NT2/D1 (cell line): ENCODE measurements around the gene WBP1.

ENCODE experiments used
- DNase-seq: peaks from one replicate; pipeline ENCODE4 v3.0.0-alpha.2; 2011; ENCODE audit warnings: low read depth, low spot score
- H3K27me3 ChIP-seq: 2 replicates; pipeline ENCODE4 v1.6.0; 2011; ENCODE audit warnings: mild to moderate bottlenecking; ENCODE audit not compliant: insufficient read length, insufficient read depth
- H3K36me3 ChIP-seq: 2 replicates; pipeline ENCODE4 v1.6.1; 2011; ENCODE audit warnings: mild to moderate bottlenecking, low read length, mixed read lengths; ENCODE audit not compliant: insufficient read depth, insufficient read length
- H3K4me1 ChIP-seq: 2 replicates; pipeline ENCODE4 v1.5.1; 2011; ENCODE audit not compliant: insufficient read depth, insufficient read length
- H3K4me3 ChIP-seq: 2 replicates; pipeline ENCODE4 v1.5.1; 2011; ENCODE audit warnings: low read depth; ENCODE audit not compliant: insufficient read length
- H3K9ac ChIP-seq: 2 replicates; pipeline ENCODE4 v1.6.0; 2011; ENCODE audit warnings: low read depth; ENCODE audit not compliant: insufficient read length
- H3K9me3 ChIP-seq: 2 replicates; pipeline ENCODE4 v1.5.1; 2011; ENCODE audit warnings: mild to moderate bottlenecking, low read length; ENCODE audit not compliant: insufficient read depth
- SUZ12 ChIP-seq: IDR thresholded peaks from 2 replicates; pipeline ENCODE4 v1.6.1; 2011; ENCODE audit not compliant: insufficient read length, insufficient read depth; ENCODE audit errors: extremely low read depth
- YY1 ChIP-seq: IDR thresholded peaks from 2 replicates; pipeline ENCODE4 v1.6.1; 2011; ENCODE audit not compliant: insufficient read length, insufficient read depth
- ZNF274 ChIP-seq: IDR thresholded peaks from 2 replicates; pipeline ENCODE4 v1.6.1; 2011; ENCODE audit warnings: mild to moderate bottlenecking, low read depth, low read length

The WBP1 gene

GRCh38 chr2:74499940-74500577 lies 41.8 kb downstream of the WBP1 start:
- Histone ChIP-seq H3K27me3 (peaks cover 92% of the 10 kb centered on the region), H3K4me1 (peaks cover 23% of the 10 kb centered on the region), H3K9me3 (no peaks in the 10 kb centered on the region), H3K4me3 (peak overlapping the region; percentile 39), H3K9ac (no peak overlapping the region), H3K36me3 (peaks cover 5% of the 10 kb centered on the region)
- no peak for DNase-seq
- TF ChIP-seq SUZ12 (no peak), YY1 (no peak), ZNF274 (no peak)

GRCh38 chr2:74500578-74500946 lies 42.3 kb downstream of the WBP1 start:
- Histone ChIP-seq H3K9ac (no peak overlapping the region), H3K9me3 (no peaks in the 10 kb centered on the region), H3K36me3 (peaks cover 10% of the 10 kb centered on the region), H3K27me3 (peaks cover 88% of the 10 kb centered on the region), H3K4me3 (no peak overlapping the region), H3K4me1 (peaks cover 26% of the 10 kb centered on the region)
- TF ChIP-seq SUZ12 (no peak), YY1 (no peak), ZNF274 (no peak)
- no peak for DNase-seq

DNA sequence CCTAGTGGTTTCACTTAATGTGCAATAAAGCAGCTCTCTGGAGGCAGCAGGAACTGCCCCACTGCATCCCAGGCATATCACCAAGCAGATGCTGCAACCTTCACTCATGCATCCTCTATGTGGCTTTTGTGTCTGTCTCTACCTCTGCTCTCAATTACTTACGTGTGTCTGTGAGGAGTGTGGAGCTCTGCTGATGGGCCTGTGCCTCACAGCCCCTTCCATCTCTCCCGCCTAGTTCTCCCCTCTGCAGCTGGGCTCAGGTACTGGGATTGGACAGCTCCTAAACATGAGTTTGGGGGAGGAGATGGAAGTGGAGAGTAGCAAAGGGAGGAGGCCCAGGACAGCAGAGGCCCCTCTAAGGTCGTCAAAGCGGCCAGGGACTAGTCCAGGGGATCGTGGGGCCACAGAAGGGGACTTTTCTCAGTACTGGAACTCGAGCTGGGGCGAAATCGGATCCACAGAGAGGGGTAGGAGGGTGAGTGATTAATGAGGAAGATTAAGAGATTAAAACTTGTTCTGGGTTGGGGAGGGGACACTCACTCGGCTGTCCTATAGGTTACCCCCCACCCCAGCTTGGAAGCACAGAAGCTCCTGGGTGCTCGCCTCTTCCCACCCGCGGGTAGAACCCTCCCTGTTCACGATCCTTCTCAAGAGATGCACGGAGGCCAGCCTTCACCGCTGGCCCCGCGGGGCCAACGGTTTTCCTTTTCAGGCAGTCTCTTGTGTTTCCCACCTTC lies 43.3 kb downstream of the WBP1 start:
- Histone ChIP-seq H3K27me3 (peaks cover 79% of the 10 kb centered on the region), H3K9me3 (no peaks in the 10 kb centered on the region), H3K9ac (no peak overlapping the region), H3K4me3 (no peak overlapping the region), H3K4me1 (peaks cover 31% of the 10 kb centered on the region), H3K36me3 (peaks cover 16% of the 10 kb centered on the region)
- no peak for DNase-seq
- TF ChIP-seq ZNF274 (no peak), SUZ12 (no peak)

GRCh38 chr2:74502147-74502719 lies 44.0 kb downstream of the WBP1 start:
- H3K27me3 ChIP-seq: peaks cover 71% of the 10 kb centered on the region
- no peak for TF ChIP-seq SUZ12
- peaks cover 31% of the 10 kb centered on the region for H3K4me1 ChIP-seq
- peak overlapping the region; percentile 79 for H3K9ac ChIP-seq
- H3K36me3 ChIP-seq: peaks cover 18% of the 10 kb centered on the region
- H3K4me3 ChIP-seq: peak overlapping the region; percentile 57
- H3K9me3 ChIP-seq: no peaks in the 10 kb centered on the region
- no peak for DNase-seq

GRCh38 chr2:74502720-74503505 lies 44.7 kb downstream of the WBP1 start:
- H3K9ac ChIP-seq: peak overlapping the region; percentile 79
- H3K36me3 ChIP-seq: peaks cover 18% of the 10 kb centered on the region
- peak overlapping the region; percentile 57 for H3K4me3 ChIP-seq
- peaks cover 65% of the 10 kb centered on the region for H3K27me3 ChIP-seq
- DNase-seq: no peak
- TF ChIP-seq YY1 (no peak), SUZ12 (no peak), ZNF274 (no peak)
- no peaks in the 10 kb centered on the region for H3K9me3 ChIP-seq
- peaks cover 28% of the 10 kb centered on the region for H3K4me1 ChIP-seq

DNA sequence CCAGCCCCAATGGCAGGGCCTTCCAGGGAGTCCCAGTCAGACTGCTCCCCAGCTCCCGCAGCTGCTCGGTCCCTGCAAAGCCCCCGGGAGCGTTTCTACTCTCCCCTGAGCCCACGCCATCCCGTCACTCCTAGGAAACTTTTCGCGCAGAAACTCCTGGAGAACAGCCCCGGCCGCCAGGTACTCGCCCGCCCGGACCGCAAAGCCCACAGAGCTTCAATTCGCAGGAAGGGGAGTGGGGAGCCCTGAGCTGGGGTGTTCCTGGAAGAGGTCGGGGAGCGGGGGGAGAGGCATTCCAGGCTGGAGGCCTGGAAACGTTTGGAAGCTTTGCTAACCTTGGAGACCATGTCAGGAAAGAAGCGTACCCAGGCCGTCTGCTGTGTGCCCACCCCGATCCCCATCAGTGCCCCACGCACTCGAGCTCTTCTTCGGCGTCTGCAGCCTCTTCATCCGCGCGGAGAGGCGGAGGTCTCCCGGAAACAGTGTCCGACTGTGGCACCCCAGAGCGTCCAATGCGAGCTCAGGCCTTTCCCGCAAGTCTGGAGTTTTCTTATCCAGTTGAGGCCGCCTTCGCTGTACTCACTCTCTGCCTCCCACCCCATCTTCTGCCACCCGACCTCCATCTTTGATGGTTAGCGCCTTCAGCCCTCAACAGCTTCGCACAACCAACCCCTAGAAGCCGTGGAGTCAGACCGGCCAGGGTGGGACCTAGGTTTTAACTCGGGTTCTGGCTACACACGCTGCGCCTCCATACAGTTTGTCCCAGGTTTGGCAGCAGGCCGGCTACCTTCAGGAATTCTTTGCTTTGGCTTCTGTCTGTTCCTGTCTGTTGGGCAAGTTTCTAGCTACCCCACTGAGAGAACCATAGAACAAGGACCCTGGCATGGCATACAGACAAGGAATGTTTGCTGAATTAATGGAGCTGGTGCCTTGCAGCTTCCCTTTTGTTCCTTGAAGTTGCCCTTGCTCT lies 45.6 kb downstream of the WBP1 start:
- peak overlapping the region; percentile 57 for H3K4me3 ChIP-seq
- peaks cover 56% of the 10 kb centered on the region for H3K27me3 ChIP-seq
- peak overlapping the region; percentile 79 for H3K9ac ChIP-seq
- peaks cover 18% of the 10 kb centered on the region for H3K36me3 ChIP-seq
- TF ChIP-seq ZNF274 (no peak), SUZ12 (no peak), YY1 (no peak)
- peaks cover 23% of the 10 kb centered on the region for H3K4me1 ChIP-seq
- H3K9me3 ChIP-seq: no peaks in the 10 kb centered on the region
- no peak for DNase-seq
